ENCODE data around the gene HECW1.
"Not testable (repeated sequence)": the region's sequence is repeated elsewhere in the genome, so short reads cannot be mapped to it uniquely, and the experiment has no call there.

HECW1 gene

DNA sequence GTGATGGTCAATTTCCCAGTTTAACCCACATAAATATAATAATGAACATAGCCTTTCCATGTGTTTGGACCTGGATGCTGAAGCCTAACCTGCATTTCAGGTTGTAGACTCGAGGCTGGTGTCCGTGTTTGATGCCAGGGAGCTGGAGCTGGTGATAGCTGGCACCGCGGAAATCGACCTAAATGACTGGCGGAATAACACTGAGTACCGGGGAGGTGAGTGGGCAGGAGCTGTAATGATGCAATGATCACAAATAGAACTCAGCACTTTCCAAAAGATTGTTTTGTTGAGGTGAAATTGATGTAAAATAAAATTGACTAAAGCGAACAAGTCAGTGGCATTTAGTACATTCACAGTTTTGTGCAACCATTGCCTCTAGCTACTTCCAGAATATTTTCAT, 439.7 kb downstream of the HECW1 start:
- peaks cover 18% of the 10 kb centered on the region for H3K27me3 Mint-ChIP-seq
- peaks cover 3% of the 10 kb centered on the region for H3K9me3 Mint-ChIP-seq
- H3K4me3 Mint-ChIP-seq: no peak overlapping the region
- H3K27ac Mint-ChIP-seq: no peak overlapping the region
- H3K4me1 Mint-ChIP-seq (ENCODE audit: low read depth): peaks cover 6% of the 10 kb centered on the region
- H3K36me3 Mint-ChIP-seq (ENCODE audit: low read depth): no peaks in the 10 kb centered on the region
- intact Hi-C loops (cut with micrococcal nuclease): no loop called here

DNA sequence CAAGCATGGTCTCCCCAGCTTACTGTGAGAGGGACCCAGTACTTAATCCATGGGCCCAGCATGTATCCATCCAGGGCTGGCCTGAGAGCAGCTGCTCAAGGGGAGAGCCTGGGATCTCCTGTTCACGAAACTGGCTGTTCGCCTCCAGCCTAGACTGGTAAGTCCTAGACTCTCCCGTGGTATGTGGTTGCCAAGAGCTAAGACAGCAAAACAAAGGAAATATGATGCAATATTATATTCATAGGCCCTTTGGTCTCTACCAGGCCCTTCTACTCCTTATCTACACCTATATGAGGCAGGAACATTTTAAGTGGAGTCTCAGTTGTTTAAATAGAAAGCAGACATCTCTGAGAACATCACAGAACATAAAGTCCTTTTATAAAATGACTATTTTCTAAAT, 441.6 kb downstream of the HECW1 start:
- H3K4me3 Mint-ChIP-seq: no peak overlapping the region
- intact Hi-C loops (cut with micrococcal nuclease): no loop called here
- H3K36me3 Mint-ChIP-seq (ENCODE audit: low read depth): no peaks in the 10 kb centered on the region
- H3K27me3 Mint-ChIP-seq: peaks cover 16% of the 10 kb centered on the region
- no peak overlapping the region for H3K27ac Mint-ChIP-seq
- H3K4me1 Mint-ChIP-seq (ENCODE audit: low read depth): peaks cover 6% of the 10 kb centered on the region
- no peaks in the 10 kb centered on the region for H3K9me3 Mint-ChIP-seq

DNA sequence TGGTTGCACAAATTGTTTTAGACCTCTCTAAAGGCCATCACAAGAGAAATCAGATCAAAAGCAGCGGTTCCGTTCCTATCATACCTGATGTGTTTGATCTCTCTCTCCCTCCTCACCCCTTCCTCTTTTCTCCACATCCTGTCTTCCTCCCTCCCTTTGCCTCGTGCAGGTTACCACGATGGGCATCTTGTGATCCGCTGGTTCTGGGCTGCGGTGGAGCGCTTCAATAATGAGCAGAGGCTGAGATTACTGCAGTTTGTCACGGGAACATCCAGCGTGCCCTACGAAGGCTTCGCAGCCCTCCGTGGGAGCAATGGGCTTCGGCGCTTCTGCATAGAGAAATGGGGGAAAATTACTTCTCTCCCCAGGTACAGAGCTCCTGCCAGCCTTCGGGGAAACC, 442.0 kb downstream of the HECW1 start:
- Mint-ChIP-seq H3K4me3 (no peak overlapping the region), H3K27ac (no peak overlapping the region), H3K4me1 (ENCODE audit: low read depth) (peaks cover 6% of the 10 kb centered on the region), H3K9me3 (no peaks in the 10 kb centered on the region), H3K36me3 (ENCODE audit: low read depth) (no peaks in the 10 kb centered on the region), H3K27me3 (peaks cover 16% of the 10 kb centered on the region)
- intact Hi-C loops (cut with micrococcal nuclease): no loop called here

DNA sequence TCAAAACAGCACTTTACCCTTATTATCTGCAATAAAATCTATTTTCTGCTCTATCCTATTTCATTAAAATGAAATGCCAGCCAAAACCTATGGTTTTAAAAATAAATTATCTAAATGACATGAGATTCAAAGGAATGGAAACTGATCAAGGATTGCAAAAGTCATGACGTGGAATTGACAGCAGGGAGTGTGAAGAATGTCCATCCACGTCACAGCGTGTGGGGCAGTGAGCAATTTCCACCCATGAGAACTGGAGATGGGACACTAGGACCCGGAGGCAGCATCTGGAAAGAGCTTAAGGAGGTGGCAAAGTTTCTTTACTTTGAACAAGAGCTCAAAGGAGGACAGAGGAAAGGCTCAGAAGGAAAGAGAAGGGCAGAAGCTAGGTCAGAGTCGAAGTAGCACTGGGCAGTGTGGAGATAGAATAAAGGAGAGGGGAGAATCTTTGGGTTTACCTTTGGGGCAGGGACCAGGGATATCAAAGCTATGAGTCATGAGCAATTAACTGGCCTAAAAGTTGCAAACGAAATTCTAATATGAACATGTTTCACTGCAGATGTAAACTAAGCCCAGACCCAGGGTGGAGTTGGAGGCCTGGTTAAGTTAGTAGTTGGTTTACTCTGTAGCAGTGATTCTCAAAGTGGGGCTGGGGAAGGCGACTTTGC, 445.5 kb downstream of the HECW1 start:
- Mint-ChIP-seq H3K27ac (no peak overlapping the region), H3K4me1 (ENCODE audit: low read depth) (peaks cover 6% of the 10 kb centered on the region), H3K36me3 (ENCODE audit: low read depth) (no peaks in the 10 kb centered on the region), H3K4me3 (no peak overlapping the region), H3K9me3 (no peaks in the 10 kb centered on the region), H3K27me3 (peaks cover 13% of the 10 kb centered on the region)
- intact Hi-C loops (cut with micrococcal nuclease): no loop called here

DNA sequence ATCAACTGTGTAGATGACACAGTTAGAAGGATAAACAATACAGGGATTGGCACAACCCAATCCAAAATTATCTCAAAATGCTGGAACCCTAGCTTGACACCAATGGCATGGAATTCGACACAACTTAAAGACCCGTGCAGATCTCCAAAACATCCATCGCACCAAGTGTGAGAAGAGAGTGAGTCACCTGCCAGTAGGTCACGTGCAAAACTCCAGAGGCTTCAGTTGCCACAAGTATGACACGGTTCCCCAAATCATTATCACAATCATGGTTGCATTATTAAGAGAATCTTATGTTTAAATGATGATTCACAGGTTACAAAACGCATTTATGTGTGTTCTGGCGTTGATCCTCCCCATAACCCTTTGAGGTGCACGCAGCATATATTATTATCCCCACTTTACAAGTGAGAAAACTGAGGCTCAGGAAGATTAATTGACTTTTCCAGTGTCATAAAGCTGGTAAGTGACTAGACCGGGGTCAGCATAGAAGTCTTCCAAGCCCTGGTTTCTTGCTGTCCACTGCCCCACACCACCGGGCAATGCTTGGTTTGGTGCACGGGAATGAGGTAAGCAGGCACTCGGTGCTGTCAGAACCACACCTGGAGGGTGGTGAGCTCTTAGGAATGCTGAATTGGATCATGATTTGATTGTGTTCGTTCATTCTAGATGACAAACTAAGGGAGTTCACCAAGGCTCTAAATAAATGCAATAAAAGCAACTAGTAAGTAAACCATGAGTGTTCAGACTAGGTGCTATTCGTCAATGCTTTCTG, 446.9 kb downstream of the HECW1 start:
- intact Hi-C loops (cut with micrococcal nuclease): no loop called here
- Mint-ChIP-seq H3K9me3 (no peaks in the 10 kb centered on the region), H3K27me3 (peaks cover 18% of the 10 kb centered on the region), H3K4me3 (no peak overlapping the region), H3K4me1 (ENCODE audit: low read depth) (no peaks in the 10 kb centered on the region), H3K36me3 (ENCODE audit: low read depth) (no peaks in the 10 kb centered on the region), H3K27ac (no peak overlapping the region)

DNA sequence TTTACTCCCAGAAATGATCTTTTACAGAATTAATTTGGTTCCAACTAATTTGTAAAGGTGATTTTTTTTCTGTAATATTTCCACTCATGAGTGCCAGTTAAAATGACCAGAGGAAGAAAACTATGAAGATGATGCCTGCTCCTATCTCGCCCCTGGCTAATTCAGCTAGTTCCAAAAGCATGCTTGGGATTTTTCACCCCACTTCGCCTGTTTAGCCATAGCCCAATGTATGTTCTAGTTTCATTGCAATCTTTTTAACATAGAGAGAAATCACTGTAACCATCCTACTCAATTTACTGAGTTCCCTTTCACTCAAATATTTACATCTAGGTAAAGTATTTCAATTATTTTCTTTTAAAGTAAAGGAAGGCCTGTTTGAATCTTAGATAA, 447.5 kb downstream of the HECW1 start:
- intact Hi-C loops (cut with micrococcal nuclease): no loop called here
- Mint-ChIP-seq H3K9me3 (no peaks in the 10 kb centered on the region), H3K36me3 (ENCODE audit: low read depth) (no peaks in the 10 kb centered on the region), H3K27ac (no peak overlapping the region), H3K4me1 (ENCODE audit: low read depth) (no peaks in the 10 kb centered on the region), H3K4me3 (no peak overlapping the region), H3K27me3 (peaks cover 15% of the 10 kb centered on the region)

DNA sequence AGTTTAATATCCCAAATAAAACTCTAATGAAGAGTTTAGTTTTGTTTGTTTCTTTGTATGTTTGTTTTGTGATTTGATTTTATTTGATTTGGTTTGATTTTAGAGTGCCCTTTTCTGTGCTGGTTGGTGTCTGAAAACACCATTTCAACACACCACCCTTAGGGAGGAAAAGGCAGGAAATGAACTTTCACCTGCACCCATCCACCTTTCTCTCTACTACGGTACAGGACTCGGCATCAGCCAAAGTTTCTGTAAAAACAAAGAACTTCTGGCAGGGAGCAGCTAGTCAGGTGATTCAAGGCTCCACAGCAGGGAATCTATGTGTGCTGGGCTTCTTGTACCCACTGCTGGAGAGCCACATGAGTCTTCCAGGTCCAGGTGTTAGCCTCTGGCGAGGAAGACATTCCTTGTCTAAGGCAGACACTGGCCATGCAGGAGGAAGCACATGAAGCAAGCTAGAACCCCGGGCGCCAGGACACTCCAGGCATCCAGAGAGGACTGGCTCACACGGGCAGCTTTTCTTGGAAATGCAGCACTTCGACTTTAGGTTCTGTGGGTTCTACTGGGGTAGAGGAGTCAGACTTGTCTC, 448.4 kb downstream of the HECW1 start:
- intact Hi-C loops (cut with micrococcal nuclease): no loop called here
- Mint-ChIP-seq H3K4me1 (ENCODE audit: low read depth) (no peaks in the 10 kb centered on the region), H3K27ac (no peak overlapping the region), H3K36me3 (ENCODE audit: low read depth) (no peaks in the 10 kb centered on the region), H3K9me3 (no peaks in the 10 kb centered on the region), H3K27me3 (peaks cover 16% of the 10 kb centered on the region), H3K4me3 (no peak overlapping the region)

DNA sequence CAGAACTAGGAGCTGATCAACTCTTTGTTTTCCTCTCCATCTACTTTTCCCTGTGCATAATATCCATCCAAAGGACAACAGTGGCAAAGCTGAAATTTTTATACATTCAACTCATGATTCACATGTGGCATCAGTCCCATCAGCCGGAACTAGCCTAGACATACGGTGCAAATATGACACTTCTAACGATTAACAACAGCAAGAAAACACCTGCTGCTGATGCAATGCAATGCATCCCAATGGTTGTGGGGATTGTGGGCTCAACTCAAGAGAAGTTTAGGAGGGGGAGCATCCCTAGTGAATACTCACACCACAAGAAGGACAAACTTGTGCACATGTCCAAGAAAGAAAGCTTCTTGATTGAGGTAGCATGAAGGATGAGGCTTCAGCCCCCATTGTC, 449.9 kb downstream of the HECW1 start:
- Mint-ChIP-seq H3K9me3 (no peaks in the 10 kb centered on the region), H3K27ac (no peak overlapping the region), H3K27me3 (peaks cover 13% of the 10 kb centered on the region), H3K4me1 (ENCODE audit: low read depth) (no peaks in the 10 kb centered on the region), H3K36me3 (ENCODE audit: low read depth) (no peaks in the 10 kb centered on the region), H3K4me3 (no peak overlapping the region)
- intact Hi-C loops (cut with micrococcal nuclease): no loop called here

DNA sequence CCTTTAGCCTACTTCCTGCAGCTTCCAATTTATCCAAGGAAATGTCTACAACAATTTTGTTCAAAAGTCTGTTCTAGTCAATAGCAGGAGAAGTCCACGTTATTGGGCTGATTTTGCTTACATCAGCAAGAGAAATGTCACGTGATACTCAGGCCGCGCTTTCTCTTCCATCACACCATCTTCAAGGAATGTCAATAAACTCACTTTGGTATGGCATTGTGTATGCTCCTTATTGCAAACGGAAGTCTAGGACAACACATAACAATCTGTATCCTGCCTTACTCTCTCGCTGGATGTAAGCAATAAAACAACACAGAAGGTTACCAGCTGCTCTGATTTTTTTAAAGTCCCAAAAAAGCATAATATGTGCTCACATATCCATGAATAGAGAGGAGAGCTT, 453.3 kb downstream of the HECW1 start:
- Mint-ChIP-seq H3K27ac (no peak overlapping the region), H3K9me3 (no peaks in the 10 kb centered on the region), H3K4me3 (no peak overlapping the region), H3K27me3 (peaks cover 19% of the 10 kb centered on the region), H3K36me3 (ENCODE audit: low read depth) (no peaks in the 10 kb centered on the region), H3K4me1 (ENCODE audit: low read depth) (peaks cover 19% of the 10 kb centered on the region)
- intact Hi-C loops (cut with micrococcal nuclease): no loop called here

DNA sequence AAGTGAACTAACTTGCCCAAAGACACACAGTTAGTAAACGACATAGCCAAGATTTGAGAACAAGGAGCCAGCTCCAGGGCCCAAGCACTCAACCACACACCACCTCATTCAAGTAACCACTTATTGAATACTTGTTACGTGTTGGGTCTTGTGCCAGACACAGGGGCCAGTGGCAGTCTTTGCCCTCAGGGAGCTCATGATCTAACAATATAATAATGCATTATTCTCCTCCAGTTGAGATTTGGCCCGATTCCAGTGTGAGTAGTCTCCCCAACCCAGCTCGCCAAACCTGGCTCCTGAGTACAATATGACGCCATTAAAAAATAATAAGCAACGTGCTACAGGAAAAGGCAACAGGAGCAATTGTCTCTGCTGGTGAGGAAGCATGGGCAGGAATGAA, 456.1 kb downstream of the HECW1 start:
- Mint-ChIP-seq H3K27me3 (peaks cover 9% of the 10 kb centered on the region), H3K36me3 (ENCODE audit: low read depth) (no peaks in the 10 kb centered on the region), H3K9me3 (no peaks in the 10 kb centered on the region), H3K4me1 (ENCODE audit: low read depth) (peaks cover 32% of the 10 kb centered on the region), H3K4me3 (no peak overlapping the region), H3K27ac (no peak overlapping the region)
- intact Hi-C loops (cut with micrococcal nuclease): no loop called here

DNA sequence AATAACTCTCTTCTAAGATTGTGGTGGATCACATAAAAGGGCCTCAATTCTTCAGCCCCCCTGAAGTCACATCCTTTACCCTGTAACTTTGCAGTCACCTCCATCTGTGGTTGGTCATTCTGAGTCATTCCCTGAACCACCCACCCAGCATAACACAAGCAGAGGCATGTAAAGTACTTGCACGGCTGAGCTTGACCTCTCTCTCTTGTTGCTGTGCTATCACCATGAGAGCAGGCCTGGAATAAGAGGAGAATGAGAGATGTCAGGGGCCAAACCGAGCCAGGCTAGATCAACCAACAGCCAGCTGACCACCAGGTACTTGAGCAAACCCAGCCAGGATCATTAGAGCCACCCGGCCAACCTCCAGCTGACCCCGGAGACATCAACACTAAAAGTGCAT, 457.0 kb downstream of the HECW1 start:
- no peak overlapping the region for H3K4me3 Mint-ChIP-seq
- H3K36me3 Mint-ChIP-seq (ENCODE audit: low read depth): no peaks in the 10 kb centered on the region
- no peak overlapping the region for H3K27ac Mint-ChIP-seq
- intact Hi-C loops (cut with micrococcal nuclease): no loop called here
- peaks cover 8% of the 10 kb centered on the region for H3K27me3 Mint-ChIP-seq
- peaks cover 32% of the 10 kb centered on the region for H3K4me1 Mint-ChIP-seq (ENCODE audit: low read depth)
- H3K9me3 Mint-ChIP-seq: no peaks in the 10 kb centered on the region

DNA sequence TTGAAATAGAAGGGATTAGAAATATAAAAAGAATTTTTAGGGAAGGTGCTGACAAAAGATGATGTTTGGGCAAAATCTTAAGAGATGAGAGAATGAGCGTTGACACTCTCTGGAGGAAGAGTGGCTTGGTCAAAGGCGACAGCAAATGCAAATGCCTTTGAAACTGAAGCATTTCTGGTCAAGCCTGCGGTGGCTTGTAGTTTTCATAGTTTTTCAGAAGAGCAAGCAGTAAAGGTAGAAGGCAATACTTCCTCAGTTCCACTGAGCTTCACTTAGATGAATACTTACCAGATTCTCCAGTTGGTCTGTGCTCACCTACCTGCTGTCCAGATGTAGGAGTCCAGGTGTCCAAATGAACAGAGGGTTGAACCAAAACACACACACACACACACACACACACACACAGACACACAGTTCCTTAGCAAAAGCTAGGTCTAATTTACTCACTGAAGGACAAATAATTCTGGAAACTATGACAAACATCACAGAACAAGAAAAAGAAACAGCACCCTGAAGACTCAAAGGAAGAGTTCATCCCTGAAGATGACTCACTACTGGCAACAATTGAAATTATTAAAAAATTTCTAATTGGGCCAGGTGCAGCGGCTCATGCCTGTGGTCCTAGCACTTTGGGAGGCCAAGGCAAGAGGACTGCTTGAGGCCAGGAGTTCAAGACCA, 458.4 kb downstream of the HECW1 start:
- intact Hi-C loops (cut with micrococcal nuclease): no loop called here
- H3K27me3 Mint-ChIP-seq: peaks cover 6% of the 10 kb centered on the region
- H3K9me3 Mint-ChIP-seq: no peaks in the 10 kb centered on the region
- no peak overlapping the region for H3K4me3 Mint-ChIP-seq
- peaks cover 32% of the 10 kb centered on the region for H3K4me1 Mint-ChIP-seq (ENCODE audit: low read depth)
- no peak overlapping the region for H3K27ac Mint-ChIP-seq
- no peaks in the 10 kb centered on the region for H3K36me3 Mint-ChIP-seq (ENCODE audit: low read depth)

DNA sequence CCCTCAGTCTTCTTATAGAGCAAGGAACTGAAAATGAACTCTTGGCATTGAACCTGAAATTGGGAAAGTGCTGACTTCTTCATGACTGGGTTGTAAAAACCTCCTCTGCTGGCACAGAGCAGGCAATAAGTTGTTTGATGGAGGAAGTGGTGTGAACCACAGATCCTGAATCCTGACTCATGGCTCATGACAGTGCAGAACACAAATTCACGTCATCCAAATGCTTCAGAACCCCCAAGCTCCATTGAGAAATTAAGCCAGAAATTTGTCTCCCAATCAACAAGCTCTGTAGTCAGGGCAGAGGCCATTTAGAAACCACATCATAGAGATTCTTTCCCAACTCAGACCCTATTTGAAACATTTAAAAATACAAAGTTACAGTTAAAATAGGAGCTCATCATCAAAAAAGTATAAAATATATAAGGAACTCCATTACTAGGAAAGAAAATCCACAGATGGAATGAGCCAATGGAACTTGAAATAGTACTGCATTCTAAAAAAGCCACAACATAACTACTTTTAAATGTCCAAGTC, 460.1 kb downstream of the HECW1 start:
- Mint-ChIP-seq H3K9me3 (no peaks in the 10 kb centered on the region), H3K4me1 (ENCODE audit: low read depth) (peaks cover 36% of the 10 kb centered on the region), H3K4me3 (no peak overlapping the region), H3K27me3 (peaks cover 6% of the 10 kb centered on the region), H3K27ac (peak overlapping the region; percentile 83), H3K36me3 (ENCODE audit: low read depth) (no peaks in the 10 kb centered on the region)
- intact Hi-C loops (cut with micrococcal nuclease): no loop called here

DNA sequence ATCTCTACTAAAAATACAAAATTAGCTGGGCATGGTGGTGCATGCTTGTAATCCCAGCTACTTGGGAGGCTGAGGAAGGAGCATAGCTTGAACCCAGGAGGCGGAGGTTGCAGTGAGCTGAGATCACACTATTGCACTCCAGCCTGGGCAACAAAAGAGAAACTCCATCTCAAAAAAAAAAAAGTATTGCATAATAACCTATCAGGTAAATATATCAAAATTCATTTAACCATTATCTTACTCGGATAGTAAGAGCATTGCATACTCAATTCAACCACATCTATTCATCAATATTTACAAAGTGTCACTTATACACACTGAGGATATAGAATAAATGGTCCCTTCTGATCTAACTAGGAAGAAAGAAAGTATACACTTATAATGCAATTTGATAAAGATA, 461.4 kb downstream of the HECW1 start:
- Mint-ChIP-seq H3K4me1 (ENCODE audit: low read depth) (peaks cover 29% of the 10 kb centered on the region), H3K27ac (peak overlapping the region; percentile 83)
- H3K27me3 Mint-ChIP-seq; H3K9me3 Mint-ChIP-seq; H3K36me3 Mint-ChIP-seq (ENCODE audit: low read depth); intact Hi-C loops (cut with micrococcal nuclease); H3K4me3 Mint-ChIP-seq: not testable (repeated sequence)

All from dendritic cell treated with granulocyte-macrophage colony-stimulating factor and Interleukin-4, amounts not matched to agents 40 ng/mL and 50 ng/mL, for 4 days (primary cell).